Heart left ventricle (tissue), 13 donors: Measurements from ENCODE around the gene CAMK2D.

Source experiments
- CTCF ChIP-seq, 12 donors: fragments of 200-600 bp; sonication (generic) in 4 of 12; IDR thresholded peaks; one replicate each; pipeline versions ENCODE4 v1.5.0 to v1.8.0; 2018 to 2022; ENCODE audit warnings: antibody characterized with exemption in 12 of 12, mild to moderate bottlenecking in 5 of 12
- POLR2A ChIP-seq, 2 donors: fragments of 450-650 bp; IDR thresholded peaks; one replicate each; pipeline ENCODE4 v1.6.1; 2017; ENCODE audit warnings: antibody characterized with exemption in 2 of 2, mild to moderate bottlenecking in 2 of 2, moderate library complexity in 2 of 2
- donor health status: ischemic (EF 13 %, LVEDD 7.1; RV severe dilation, severe dysfunction).
- donor health status: DM: no; HTN: yes; CAD: no.
- donor health status: DM: no; HTN: no; CAD: no.
- donor health status: ischemic (EF 25% LVEDD 6.9; RV normal size, moderate dysfunction).
- donor health status: ischemic (EF 25% LVEDD 5.7; RV mildly dilated, moderate dysfunction).
- donor health status: ischemic (EF 35%, LVEDD 5.7; RV mildly dilated, moderate dysfunction).
- donor health status: nonischemic (EF 11% LVEDD 7.7; RV severe dilation, severe dysfunction).
- donor health status: DM: yes; HTN: yes; CAD: no.
- donor health status: PGD.
- donor health status: ischemic (EF 29% LVEDD 5.4; RV normal size, mild dysfunction).
- donor health status: nonischemic (EF 23%, LVEDD 6.1; RV moderate dilation, normal function).

- no peak for TF ChIP-seq CTCF (IDR thresholded peaks at IDR 0.05)
- no peak for TF ChIP-seq POLR2A (IDR thresholded peaks at IDR 0.05)
Measured at GRCh38 chr4:113809311-113809710, 47.8 kb upstream of the CAMK2D start.
